ENCODE data around the gene ZNF548.

ZNF548 gene

DNA sequence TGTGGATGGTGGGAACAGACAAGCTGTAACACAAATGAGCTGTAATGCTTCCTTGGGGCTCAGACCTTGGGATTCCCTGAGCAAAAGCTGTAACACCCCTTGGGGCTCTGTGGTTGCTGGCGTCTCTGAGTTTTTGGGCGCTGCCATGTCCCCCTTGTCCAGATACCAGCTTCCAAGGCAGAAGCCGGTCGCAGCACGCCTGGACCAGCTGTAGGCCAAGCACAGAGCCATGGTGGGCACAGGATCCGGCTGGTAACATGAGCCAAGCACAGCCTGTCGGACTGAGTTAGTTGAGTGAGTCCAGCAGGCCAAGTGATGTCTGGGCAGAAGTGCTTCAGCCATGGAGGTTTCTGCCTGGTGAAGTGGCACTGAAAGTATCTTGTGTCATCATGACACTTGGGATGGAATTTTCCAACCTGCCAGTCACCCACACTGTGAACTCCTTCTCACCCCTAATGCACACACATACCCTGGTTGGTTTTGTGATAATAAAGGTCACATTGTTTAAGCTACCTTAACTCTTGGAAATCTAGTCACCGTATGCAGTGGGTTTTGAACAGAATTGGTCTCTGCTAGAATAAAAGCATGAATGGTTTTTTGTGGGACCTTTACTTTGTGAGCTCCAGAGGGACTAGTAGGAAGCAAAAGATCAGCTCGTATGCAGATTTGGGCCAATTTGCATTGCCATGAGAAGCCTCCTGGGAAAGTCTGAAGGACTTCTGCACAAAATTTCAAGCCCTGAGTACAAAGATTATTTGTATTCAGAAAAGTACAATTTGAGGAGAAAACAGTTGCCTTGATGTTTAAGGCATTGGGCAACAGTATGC lies 14.3 kb downstream of the ZNF548 start:
- no peak for FAIRE-seq

- FAIRE-seq = peak; percentile 27
These were observed 17.0 kb downstream of the ZNF548 start for GRCh38 chr19:57406516-57407123.

GRCh38 chr19:57410877-57411671 lies 21.4 kb downstream of the ZNF548 start, which contains the start of gene ZNF17:
Gene ZNF17, plus strand, starts transcription at chr19:57411161. Its CDS starts 2,455 bp downstream, at chr19:57413616.
- FAIRE-seq = peak; percentile 96

GRCh38 chr19:57419439-57419838 lies 29.8 kb downstream of the ZNF548 start:
- no peak for FAIRE-seq

DNA sequence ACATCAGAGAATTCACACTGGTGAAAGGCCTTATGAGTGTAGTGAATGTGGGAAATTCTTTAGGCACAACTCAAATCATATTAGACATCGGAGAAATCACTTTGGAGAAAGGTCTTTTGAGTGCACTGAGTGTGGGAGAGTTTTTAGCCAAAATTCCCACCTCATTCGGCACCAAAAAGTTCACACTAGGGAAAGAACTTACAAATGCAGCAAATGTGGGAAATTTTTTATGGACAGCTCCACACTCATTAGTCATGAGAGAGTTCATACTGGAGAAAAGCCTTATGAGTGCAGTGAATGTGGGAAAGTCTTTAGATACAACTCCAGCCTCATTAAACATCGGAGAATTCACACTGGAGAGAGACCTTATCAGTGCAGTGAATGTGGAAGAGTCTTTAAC lies 31.4 kb downstream of the ZNF548 start:
- FAIRE-seq = no peak

GRCh38 chr19:57434386-57435061 lies 44.9 kb downstream of the ZNF548 start:
- no peak for FAIRE-seq

- peak; percentile 95 for FAIRE-seq
These were observed 45.7 kb downstream of the ZNF548 start, which contains the start of gene ZNF749 for GRCh38 chr19:57435062-57435978. Gene ZNF749, plus strand, starts transcription at chr19:57435325. Its CDS starts 254 bp downstream, at chr19:57435579.

- no peak for FAIRE-seq
These were observed 46.8 kb downstream of the ZNF548 start for GRCh38 chr19:57436417-57436816.

- FAIRE-seq = no peak
These were observed 48.3 kb downstream of the ZNF548 start for GRCh38 chr19:57437931-57438330.

GRCh38 chr19:57438925-57439324 lies 49.3 kb downstream of the ZNF548 start:
- no peak for FAIRE-seq

- FAIRE-seq = no peak
These were observed 52.5 kb downstream of the ZNF548 start for GRCh38 chr19:57441979-57442752.

DNA sequence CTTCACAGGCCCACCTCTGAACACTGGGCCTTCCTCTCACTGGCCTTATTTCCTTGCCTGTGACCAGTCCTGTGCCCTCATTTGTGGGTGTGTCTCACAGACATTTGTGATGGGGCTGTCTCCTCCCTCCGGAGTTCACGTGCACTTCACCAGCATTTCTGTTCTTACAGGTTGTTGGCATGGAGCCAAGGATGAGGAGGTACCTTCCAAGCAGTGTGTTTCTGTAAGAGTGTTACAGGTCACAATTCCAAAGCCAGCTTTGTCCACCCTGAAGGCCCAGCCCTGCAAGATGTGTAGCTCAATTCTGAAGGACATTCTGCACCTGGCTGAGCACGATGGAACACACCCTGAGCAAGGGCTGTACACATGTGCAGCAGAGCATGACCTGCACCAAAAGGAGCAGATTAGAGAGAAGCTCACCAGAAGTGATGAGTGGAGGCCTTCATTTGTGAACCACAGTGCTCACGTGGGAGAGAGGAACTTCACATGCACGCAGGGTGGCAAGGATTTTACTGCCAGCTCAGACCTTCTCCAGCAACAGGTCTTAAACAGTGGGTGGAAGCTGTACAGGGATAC lies 53.6 kb downstream of the ZNF548 start:
- no peak for FAIRE-seq

GRCh38 chr19:57452307-57452706 lies 62.7 kb downstream of the ZNF548 start:
- FAIRE-seq = no peak

All from islet of Langerhans (tissue), 1 donor.